ENCODE results near the gene GEMIN2. TPM values are rescaled to one million over a fixed set of nuclear protein-coding genes. Genes with fewer than 3 reads are reported as not detected.
"Not testable (repeated sequence)": the region's sequence is repeated elsewhere in the genome, so short reads cannot be mapped to it uniquely, and the experiment has no call there.

Gene GEMIN2
- total RNA-seq = 10 to 100 TPM in 1 of 2 donors, 1 to 10 TPM in 1; 8.2 to 13.3 TPM

- H3K27ac ChIP-seq = peak within 1 kb of the TSS; percentile 71
- no peak for TF ChIP-seq CTCF (IDR thresholded peaks at IDR 0.05)
- peak within 1 kb of the TSS; percentile 68 for H3K4me3 ChIP-seq
- no peaks in the 10 kb centered on the region for H3K36me3 ChIP-seq
- peak within 1 kb of the TSS; percentile 75 to 76 for H3K9ac ChIP-seq (ENCODE audit: low read depth in 2 of 2, low read length in 2 of 2)
- intact Hi-C loops (cut with DNase I) = no loop called here
- H3K4me1 ChIP-seq = peaks cover 4% of the 10 kb centered on the region
- DNase-seq = peak; percentile 96
- H3K27me3 ChIP-seq = no peaks in the 10 kb centered on the region
- no peaks in the 10 kb centered on the region for H3K9me3 ChIP-seq
Measured at GRCh38 chr14:39114073-39114838, at the start of gene GEMIN2. Gene GEMIN2 (plus strand): TSS chr14:39114323. CDS start chr14:39114339, 16 bp downstream.

GRCh38 chr14:39069169-39069805 lies 44.8 kb upstream of the GEMIN2 start:
- H3K27me3 ChIP-seq; H3K9ac ChIP-seq (ENCODE audit: low read depth in 2 of 2, low read length in 2 of 2); intact Hi-C loops (cut with DNase I); H3K27ac ChIP-seq; H3K4me3 ChIP-seq; H3K36me3 ChIP-seq; H3K4me1 ChIP-seq; H3K9me3 ChIP-seq; DNase-seq: not testable (repeated sequence)

- TF ChIP-seq CTCF (IDR thresholded peaks at IDR 0.05) = no peak
- Histone ChIP-seq H3K9me3 (no peaks in the 10 kb centered on the region), H3K4me1 (no peaks in the 10 kb centered on the region), H3K27ac (no peak overlapping the region), H3K9ac (ENCODE audit: low read depth in 2 of 2, low read length in 2 of 2) (no peak overlapping the region), H3K4me3 (no peak overlapping the region), H3K36me3 (peaks cover 4% of the 10 kb centered on the region), H3K27me3 (no peaks in the 10 kb centered on the region)
- intact Hi-C loops (cut with DNase I) = no loop called here
- no peak for DNase-seq
Measured at GRCh38 chr14:39069923-39070322, 44.2 kb upstream of the GEMIN2 start.

- Histone ChIP-seq H3K9ac (ENCODE audit: low read depth in 2 of 2, low read length in 2 of 2) (no peak overlapping the region), H3K4me1 (no peaks in the 10 kb centered on the region), H3K9me3 (no peaks in the 10 kb centered on the region), H3K27ac (no peak overlapping the region), H3K4me3 (no peak overlapping the region), H3K27me3 (no peaks in the 10 kb centered on the region), H3K36me3 (peaks cover 4% of the 10 kb centered on the region)
- DNase-seq = no peak
- TF ChIP-seq CTCF (IDR thresholded peaks at IDR 0.05) = no peak
- intact Hi-C loops (cut with DNase I) = no loop called here
Measured at GRCh38 chr14:39071096-39071495, 43.0 kb upstream of the GEMIN2 start.

GRCh38 chr14:39080886-39081285 lies 33.2 kb upstream of the GEMIN2 start:
- Histone ChIP-seq H3K27ac (no peak overlapping the region), H3K36me3 (no peaks in the 10 kb centered on the region), H3K9ac (ENCODE audit: low read depth in 2 of 2, low read length in 2 of 2) (no peak overlapping the region), H3K9me3 (no peaks in the 10 kb centered on the region), H3K4me3 (no peak overlapping the region), H3K27me3 (no peaks in the 10 kb centered on the region), H3K4me1 (no peaks in the 10 kb centered on the region)
- TF ChIP-seq CTCF (IDR thresholded peaks at IDR 0.05) = no peak
- no peak for DNase-seq
- intact Hi-C loops (cut with DNase I) = no loop called here

- Histone ChIP-seq H3K27me3 (no peaks in the 10 kb centered on the region), H3K27ac (no peak overlapping the region), H3K4me3 (no peak overlapping the region), H3K9me3 (no peaks in the 10 kb centered on the region), H3K9ac (ENCODE audit: low read depth in 2 of 2, low read length in 2 of 2) (no peak overlapping the region), H3K36me3 (peaks cover 6% of the 10 kb centered on the region), H3K4me1 (no peaks in the 10 kb centered on the region)
- no peak for DNase-seq
- no peak for TF ChIP-seq CTCF (IDR thresholded peaks at IDR 0.05)
- intact Hi-C loops (cut with DNase I) = no loop called here
Measured at GRCh38 chr14:39083127-39083526, 31.0 kb upstream of the GEMIN2 start.

Measured in colonic mucosa (tissue), 4 donors.